Measurements from ENCODE around the gene FMN2. TPM values are rescaled to one million over a fixed set of nuclear protein-coding genes. Genes with fewer than 3 reads are reported as not detected.

FMN2 gene
- total RNA-seq, 1 experiment from 2014 or later = 4.6 TPM

GRCh38 chr1:240366636-240367035, 275.0 kb downstream of the FMN2 start:
- no peak for TF ChIP-seq EZH2phosphoT487 (IDR thresholded peaks at IDR 0.05; ENCODE audit: borderline replicate concordance, low read length)
- TF ChIP-seq CTCF (conservative IDR thresholded peaks at IDR 0.05; ENCODE audit: low read depth, low read length) = no peak
- TF ChIP-seq EZH2 (IDR thresholded peaks at IDR 0.05; ENCODE audit: low read length, unreplicated experiment) = no peak
- Histone ChIP-seq H3K4me3 (ENCODE audit: low read length) (no peak overlapping the region), H3K79me2 (ENCODE audit: low read length) (no peaks in the 10 kb centered on the region), H4K20me1 (ENCODE audit: low read length) (no peaks in the 10 kb centered on the region), H3K27ac (ENCODE audit: low read length) (no peak overlapping the region), H3K9me2 (replicated peaks; ENCODE audit: low read length) (no peaks in the 10 kb centered on the region), H3K4me2 (ENCODE audit: low read length) (no peak overlapping the region), H2AFZ (ENCODE audit: low read length) (no peak overlapping the region), H3K36me3 (ENCODE audit: low read depth, low read length) (no peaks in the 10 kb centered on the region), H3K9me3 (ENCODE audit: low read length) (no peaks in the 10 kb centered on the region), H3K9ac (ENCODE audit: low read length) (no peak overlapping the region), H3K27me3 (ENCODE audit: low read length) (no peaks in the 10 kb centered on the region), H3F3A (ENCODE audit: low read length, unreplicated experiment) (no peaks in the 10 kb centered on the region), H3K4me1 (ENCODE audit: insufficient read depth, low read length) (no peaks in the 10 kb centered on the region)
- BruUV-seq (replicated peaks) = no TSS peak
- ChIA-PET CTCF (no interaction called here), POLR2A (ENCODE audit: unreplicated experiment) (no interaction called here)
- DNase-seq = no peak
- intact Hi-C loops (cut with micrococcal nuclease) = no loop called here
- no peak for ATAC-seq

DNA sequence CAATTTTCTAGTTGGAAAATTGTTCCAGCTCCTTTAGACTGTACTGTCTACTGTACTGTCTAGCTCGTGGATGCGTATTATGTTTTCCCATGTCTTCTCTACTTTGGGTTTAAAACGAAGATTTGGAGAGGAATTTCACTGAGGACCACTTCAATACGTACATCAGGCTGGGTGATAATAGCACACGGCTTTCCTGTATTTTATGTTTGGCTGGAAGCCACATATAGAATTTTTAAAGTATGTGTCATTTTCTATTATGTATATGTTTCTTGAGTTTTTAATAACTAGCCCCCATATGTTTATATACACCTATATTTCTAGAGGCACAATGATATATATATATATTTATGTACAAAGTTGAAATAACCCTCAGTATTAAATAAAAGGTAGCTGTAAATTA, 293.9 kb downstream of the FMN2 start:
- no peaks in the 10 kb centered on the region for H4K20me1 ChIP-seq (ENCODE audit: low read length)
- ATAC-seq = peak; percentile 24; the same call in 1 of the 2 replicates
- POLR2A ChIA-PET (ENCODE audit: unreplicated experiment) = no interaction called here
- peak overlapping the region; percentile 60; the same call in 1 of the 2 replicates for H3K27ac ChIP-seq (ENCODE audit: low read length)
- no peak overlapping the region; the same call in 1 of the 2 replicates for H2AFZ ChIP-seq (ENCODE audit: low read length)
- no peak for TF ChIP-seq CTCF (conservative IDR thresholded peaks at IDR 0.05; ENCODE audit: low read depth, low read length)
- TF ChIP-seq EZH2phosphoT487 (IDR thresholded peaks at IDR 0.05; ENCODE audit: borderline replicate concordance, low read length) = no peak
- no peak for TF ChIP-seq EZH2 (IDR thresholded peaks at IDR 0.05; ENCODE audit: low read length, unreplicated experiment)
- intact Hi-C loops (cut with micrococcal nuclease) = loop anchor here (5.0 kb wide), 1 partner anchor 38 kb away; no protein-coding TSS in a partner anchor
- no peaks in the 10 kb centered on the region for H3K79me2 ChIP-seq (ENCODE audit: low read length)
- H3K4me2 ChIP-seq (ENCODE audit: low read length) = peak overlapping the region; percentile 68
- peak overlapping the region; percentile 33 for H3K4me3 ChIP-seq (ENCODE audit: low read length)
- peaks cover 23% of the 10 kb centered on the region for H3K4me1 ChIP-seq (ENCODE audit: insufficient read depth, low read length)
- no peaks in the 10 kb centered on the region for H3K9me2 ChIP-seq (replicated peaks; ENCODE audit: low read length)
- BruUV-seq (replicated peaks) = no TSS peak
- peaks cover 7% of the 10 kb centered on the region; the same call in 1 of the 2 replicates for H3K9me3 ChIP-seq (ENCODE audit: low read length)
- CTCF ChIA-PET = no interaction called here
- H3K27me3 ChIP-seq (ENCODE audit: low read length) = no peaks in the 10 kb centered on the region
- H3K9ac ChIP-seq (ENCODE audit: low read length) = no peak overlapping the region
- H3K36me3 ChIP-seq (ENCODE audit: low read depth, low read length) = peaks cover 13% of the 10 kb centered on the region
- peak; percentile 57 for DNase-seq
- H3F3A ChIP-seq (ENCODE audit: low read length, unreplicated experiment) = peaks cover 5% of the 10 kb centered on the region

Measured in PC-3 (cell line).